ENCODE measurements around the gene MNT.
A peak's percentile ranks its signal among the peaks of the same experiment; 100 is the strongest.

Gene MNT

DNA sequence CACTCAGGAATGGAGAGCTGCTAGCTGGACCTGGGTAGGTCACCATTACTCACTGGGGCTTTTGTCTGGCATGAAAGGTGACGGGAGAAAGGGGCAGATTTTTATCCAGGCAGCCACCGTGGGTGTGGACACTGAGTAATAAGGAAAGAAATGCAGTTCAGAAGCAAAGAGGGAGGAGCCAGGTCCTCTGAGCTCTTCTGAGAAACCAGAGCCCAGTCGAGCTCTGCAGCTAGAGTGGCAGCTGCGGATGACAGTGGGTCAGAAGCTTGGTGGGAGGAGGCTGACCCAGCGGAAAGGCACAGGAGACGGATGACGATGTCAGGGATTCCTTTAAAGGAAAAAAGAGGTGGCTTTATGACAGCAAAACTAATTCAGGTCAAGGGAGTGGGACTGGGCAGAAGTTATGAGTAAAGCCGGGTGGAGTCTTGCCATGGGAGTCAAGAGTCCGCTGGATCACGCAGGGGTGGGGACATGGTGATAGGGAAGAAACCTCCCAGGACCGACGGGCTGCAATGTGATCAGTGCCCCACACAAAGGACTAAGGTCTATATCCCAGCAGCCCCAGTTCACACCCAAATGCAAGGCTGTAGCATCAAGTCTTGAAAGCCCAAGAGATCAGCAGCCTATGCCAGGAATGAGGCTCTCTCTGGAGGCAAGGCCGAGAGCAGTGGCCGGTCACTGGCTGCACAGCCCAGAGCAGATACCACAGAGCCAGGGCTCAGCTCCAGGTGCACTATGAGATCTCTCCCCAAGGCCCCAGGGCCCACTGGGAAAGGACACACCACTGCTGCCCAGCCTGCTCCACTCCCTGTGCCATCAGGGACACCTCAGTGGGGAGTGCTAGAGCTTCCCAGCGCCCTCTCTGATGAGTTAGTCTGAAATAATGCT, 6.3 kb upstream of the MNT start:
- H3K4me3 ChIP-seq (ENCODE audit: control insufficient read depth, low read depth, low read length) = no peak overlapping the region

DNA sequence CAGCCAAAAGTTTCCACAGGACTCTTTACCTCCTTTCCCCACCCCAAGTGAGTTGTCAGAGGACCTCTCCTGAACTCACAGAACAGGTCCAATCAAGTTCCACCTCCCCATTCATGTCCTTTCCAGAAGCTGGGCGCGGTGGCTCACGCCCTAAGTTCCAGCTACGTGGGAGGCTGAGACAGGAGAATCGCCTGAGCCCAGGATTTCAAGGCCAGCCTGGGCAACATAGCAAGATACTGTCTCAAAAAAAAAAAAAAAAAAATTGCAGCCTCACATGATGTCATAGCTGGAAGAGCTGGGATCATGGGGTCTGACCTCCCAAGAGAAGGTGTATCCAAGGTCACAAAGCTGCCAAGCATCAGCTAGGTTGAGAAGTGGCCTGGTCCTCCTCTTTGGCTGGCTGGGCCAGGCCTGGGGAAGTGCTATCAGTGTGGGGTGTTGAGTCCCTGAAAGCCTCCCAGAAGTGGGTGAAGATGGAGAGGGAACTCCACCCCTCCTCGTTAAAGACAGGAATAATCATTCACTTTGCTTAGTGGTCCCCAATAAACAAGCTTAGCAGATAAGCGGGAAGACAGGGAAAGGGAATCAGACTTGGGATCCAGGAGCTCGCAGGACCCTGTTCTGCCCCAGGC, 5.5 kb upstream of the MNT start:
- no peak for DNase-seq (ENCODE audit: low read depth)
- TF ChIP-seq, protein P1, sequence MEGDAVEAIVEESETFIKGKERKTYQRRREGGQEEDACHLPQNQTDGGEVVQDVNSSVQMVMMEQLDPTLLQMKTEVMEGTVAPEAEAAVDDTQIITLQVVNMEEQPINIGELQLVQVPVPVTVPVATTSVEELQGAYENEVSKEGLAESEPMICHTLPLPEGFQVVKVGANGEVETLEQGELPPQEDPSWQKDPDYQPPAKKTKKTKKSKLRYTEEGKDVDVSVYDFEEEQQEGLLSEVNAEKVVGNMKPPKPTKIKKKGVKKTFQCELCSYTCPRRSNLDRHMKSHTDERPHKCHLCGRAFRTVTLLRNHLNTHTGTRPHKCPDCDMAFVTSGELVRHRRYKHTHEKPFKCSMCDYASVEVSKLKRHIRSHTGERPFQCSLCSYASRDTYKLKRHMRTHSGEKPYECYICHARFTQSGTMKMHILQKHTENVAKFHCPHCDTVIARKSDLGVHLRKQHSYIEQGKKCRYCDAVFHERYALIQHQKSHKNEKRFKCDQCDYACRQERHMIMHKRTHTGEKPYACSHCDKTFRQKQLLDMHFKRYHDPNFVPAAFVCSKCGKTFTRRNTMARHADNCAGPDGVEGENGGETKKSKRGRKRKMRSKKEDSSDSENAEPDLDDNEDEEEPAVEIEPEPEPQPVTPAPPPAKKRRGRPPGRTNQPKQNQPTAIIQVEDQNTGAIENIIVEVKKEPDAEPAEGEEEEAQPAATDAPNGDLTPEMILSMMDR (conservative IDR thresholded peaks at IDR 0.05; ENCODE audit: control insufficient read depth, insufficient read depth, low read depth, low read length) = no peak
- H3K4me3 ChIP-seq (ENCODE audit: control insufficient read depth, low read depth, low read length) = no peak overlapping the region

More for the DNA sequence above, 6.3 kb upstream of the MNT start:
- TF ChIP-seq, protein P1 (conservative IDR thresholded peaks at IDR 0.05; ENCODE audit: control insufficient read depth, insufficient read depth, low read depth, low read length) = no peak
- peak; percentile 94 for DNase-seq (ENCODE audit: low read depth)

DNA sequence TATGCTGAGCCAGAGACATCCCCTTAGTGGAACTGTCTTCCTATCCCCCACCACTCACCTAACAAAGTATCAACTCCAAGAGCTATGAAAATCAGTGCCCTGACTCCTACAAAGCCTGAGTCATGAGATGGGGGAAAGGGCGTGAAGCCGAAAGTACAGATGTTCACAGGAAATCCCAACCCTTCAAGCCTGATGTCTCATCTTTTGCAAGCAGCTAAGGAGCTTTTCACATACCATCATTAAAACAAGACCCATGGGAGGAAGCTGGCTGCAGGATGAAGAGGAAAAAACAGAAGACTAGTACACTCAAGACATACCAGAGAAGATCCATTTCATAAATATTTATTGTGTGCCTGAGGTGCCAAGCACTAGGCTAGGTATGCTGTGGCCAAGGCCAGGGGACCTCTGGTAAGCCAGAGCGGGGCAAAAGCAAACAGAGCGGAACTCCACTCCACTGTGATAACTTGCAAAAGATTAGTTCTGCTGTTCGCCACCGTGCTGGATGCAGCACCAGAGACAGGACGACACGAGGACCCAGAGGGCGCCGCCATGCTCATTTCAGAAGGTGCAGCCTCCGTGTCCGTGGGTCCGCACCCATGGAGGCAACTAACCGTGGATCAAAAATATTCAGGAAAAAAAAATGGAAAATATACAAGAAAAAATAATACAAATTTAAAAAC, 4.5 kb upstream of the MNT start:
- TF ChIP-seq, protein P1 (conservative IDR thresholded peaks at IDR 0.05; ENCODE audit: control insufficient read depth, insufficient read depth, low read depth, low read length) = no peak
- DNase-seq (ENCODE audit: low read depth) = peak; percentile 97
- H3K4me3 ChIP-seq (ENCODE audit: control insufficient read depth, low read depth, low read length) = no peak overlapping the region

DNA sequence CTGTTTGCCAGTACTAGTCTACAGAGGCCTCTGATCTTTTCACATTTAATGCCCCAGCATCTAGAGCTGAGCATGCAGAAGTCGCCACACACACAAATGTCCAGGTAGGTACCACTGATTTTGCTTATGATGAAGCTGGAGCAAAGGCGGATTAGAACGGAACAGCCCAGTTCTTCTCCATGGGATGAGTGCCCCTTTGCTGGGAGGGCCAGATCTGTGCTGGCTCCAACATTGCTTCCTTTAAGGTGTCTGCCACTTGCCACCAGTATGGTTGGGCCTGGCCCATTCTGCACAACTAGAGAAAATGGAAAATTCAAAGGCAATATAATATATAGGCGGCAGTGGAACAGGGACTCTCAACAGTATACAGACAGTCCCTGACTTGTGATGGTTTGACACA, 2.2 kb upstream of the MNT start:
- no peak overlapping the region for H3K4me3 ChIP-seq (ENCODE audit: control insufficient read depth, low read depth, low read length)

DNA sequence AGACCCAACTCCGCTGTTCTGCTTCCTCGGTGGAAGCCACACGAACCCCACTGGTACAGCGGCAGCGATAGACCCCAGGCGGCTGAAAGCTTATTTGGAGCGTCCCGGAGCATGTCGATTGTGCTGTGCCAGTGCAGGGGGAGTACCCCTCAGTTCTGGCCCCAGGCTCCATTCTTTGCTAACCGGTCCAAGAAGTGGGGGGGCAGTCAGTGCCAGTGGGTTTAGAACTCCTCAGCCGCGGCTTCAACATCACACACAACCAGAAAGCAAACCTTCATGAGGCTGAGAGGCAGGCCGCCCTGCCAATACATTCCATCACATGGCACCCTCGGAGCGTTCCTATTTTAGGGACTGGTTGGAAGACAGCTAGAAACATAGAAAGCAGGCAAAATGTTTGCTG, 1.7 kb upstream of the MNT start:
- DNase-seq (ENCODE audit: low read depth) = no peak
- TF ChIP-seq, protein P1 (conservative IDR thresholded peaks at IDR 0.05; ENCODE audit: control insufficient read depth, insufficient read depth, low read depth, low read length) = no peak
- peak overlapping the region; percentile 33 for H3K4me3 ChIP-seq (ENCODE audit: control insufficient read depth, low read depth, low read length)

More for the DNA sequence above, 2.2 kb upstream of the MNT start:
- DNase-seq (ENCODE audit: low read depth) = no peak
- TF ChIP-seq, protein P1 (conservative IDR thresholded peaks at IDR 0.05; ENCODE audit: control insufficient read depth, insufficient read depth, low read depth, low read length) = no peak

DNA sequence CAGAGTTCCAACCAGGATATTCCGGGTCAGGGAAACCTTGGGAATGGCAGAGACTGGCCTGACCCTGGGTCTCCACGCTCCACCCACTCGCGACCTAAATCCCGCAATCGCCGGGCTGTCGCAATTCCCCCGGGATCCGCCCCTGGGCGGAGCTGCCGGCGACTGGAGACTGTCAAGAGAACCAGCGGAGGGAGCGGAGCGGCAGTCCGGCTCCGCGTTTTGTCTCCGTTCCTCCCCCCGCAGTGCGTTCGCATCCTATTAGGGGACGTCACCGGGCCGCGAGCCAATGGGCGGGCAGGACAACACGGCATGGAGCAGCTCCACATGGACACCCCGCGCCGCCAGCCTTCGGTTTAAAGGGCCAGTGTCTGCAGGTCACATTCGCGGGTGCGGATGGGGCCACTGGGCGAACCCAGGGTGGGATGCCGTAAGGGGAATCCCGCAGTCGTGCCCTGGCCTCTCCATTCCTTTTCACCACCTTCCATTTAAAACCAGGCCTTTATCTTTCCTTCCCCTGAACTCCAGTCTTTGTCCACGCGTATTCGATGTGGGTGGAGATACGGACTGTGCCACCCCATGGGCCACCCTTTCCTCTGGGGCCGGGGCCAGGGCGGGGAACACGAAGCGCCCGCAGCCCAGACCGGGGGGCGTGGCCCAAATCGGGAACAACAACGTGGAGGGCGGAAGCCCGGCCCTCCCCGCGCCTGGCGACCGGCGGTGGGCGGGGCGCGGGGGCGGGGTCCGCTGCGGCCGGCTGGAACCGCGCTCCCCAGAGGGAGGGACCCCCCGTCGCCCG, 764 bp upstream of the MNT start:
- peak overlapping the region; percentile 63 for H3K4me3 ChIP-seq (ENCODE audit: control insufficient read depth, low read depth, low read length)
- DNase-seq (ENCODE audit: low read depth) = peak; percentile 100
- TF ChIP-seq, protein P1 (conservative IDR thresholded peaks at IDR 0.05; ENCODE audit: control insufficient read depth, insufficient read depth, low read depth, low read length) = no peak
